ENCODE measurements around the gene IREB2.

DNA sequence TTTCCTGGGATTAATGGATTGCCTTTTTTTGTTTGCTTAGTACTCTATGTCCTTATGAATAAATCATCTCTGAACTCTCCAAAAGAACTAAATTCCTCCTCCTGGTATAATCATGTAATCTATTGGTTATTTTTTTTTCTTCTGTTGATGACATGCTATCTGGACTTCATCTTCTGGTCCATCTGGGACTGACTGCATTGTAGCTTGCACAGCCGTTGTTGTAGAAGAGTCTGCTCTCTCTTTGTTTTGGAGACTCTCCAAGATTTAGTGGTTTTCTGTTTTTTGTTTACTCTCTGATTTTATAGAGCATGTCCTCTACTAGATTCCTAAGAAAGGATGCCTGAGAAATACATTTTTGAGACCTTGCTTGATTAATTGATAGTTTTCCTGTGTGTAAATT, 19.1 kb downstream of the IREB2 start:
- TF ChIP-seq, protein P1, sequence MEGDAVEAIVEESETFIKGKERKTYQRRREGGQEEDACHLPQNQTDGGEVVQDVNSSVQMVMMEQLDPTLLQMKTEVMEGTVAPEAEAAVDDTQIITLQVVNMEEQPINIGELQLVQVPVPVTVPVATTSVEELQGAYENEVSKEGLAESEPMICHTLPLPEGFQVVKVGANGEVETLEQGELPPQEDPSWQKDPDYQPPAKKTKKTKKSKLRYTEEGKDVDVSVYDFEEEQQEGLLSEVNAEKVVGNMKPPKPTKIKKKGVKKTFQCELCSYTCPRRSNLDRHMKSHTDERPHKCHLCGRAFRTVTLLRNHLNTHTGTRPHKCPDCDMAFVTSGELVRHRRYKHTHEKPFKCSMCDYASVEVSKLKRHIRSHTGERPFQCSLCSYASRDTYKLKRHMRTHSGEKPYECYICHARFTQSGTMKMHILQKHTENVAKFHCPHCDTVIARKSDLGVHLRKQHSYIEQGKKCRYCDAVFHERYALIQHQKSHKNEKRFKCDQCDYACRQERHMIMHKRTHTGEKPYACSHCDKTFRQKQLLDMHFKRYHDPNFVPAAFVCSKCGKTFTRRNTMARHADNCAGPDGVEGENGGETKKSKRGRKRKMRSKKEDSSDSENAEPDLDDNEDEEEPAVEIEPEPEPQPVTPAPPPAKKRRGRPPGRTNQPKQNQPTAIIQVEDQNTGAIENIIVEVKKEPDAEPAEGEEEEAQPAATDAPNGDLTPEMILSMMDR (IDR thresholded peaks at IDR 0.05) = no peak
- TF ChIP-seq GABPA (IDR thresholded peaks at IDR 0.05; ENCODE audit: low read depth) (no peak), PBX3 (IDR thresholded peaks at IDR 0.05) (peak; percentile 94), POLR2AphosphoS5 (IDR thresholded peaks at IDR 0.05; ENCODE audit: low read depth, low read length) (peak; percentile 88), MEF2A (IDR thresholded peaks at IDR 0.05; ENCODE audit: borderline replicate concordance, low read depth) (0 out of 2 replicates have a peak, but pooled peaks have one; percentile 10), EP300 (IDR thresholded peaks at IDR 0.05; ENCODE audit: borderline replicate concordance in 1 of 2, low read depth in 1 of 2, low read length in 1 of 2) (peak; percentile 64 to 69; a peak in 3 of 4 replicates), TAF1 (IDR thresholded peaks at IDR 0.05; ENCODE audit: borderline replicate concordance, low read depth, low read length) (no peak), ELF1 (IDR thresholded peaks at IDR 0.05) (no peak), SMC3 (IDR thresholded peaks at IDR 0.05; ENCODE audit: low read depth, low read length) (no peak), MXI1 (IDR thresholded peaks at IDR 0.05; ENCODE audit: low read depth, low read length) (peak; percentile 38; the same call in 1 of the 2 replicates), NRF1 (IDR thresholded peaks at IDR 0.05; ENCODE audit: low read depth, low read length) (no peak)
- TF ChIP-seq, protein P2, sequence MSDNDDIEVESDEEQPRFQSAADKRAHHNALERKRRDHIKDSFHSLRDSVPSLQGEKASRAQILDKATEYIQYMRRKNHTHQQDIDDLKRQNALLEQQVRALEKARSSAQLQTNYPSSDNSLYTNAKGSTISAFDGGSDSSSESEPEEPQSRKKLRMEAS (IDR thresholded peaks at IDR 0.05; ENCODE audit: low read depth) = 0 out of 2 replicates have a peak, but pooled peaks have one; percentile 27

Data from SK-N-SH (cell line).